Neural progenitor cell (in vitro differentiated cells): Measurements from ENCODE around the gene VWA7.

ENCODE experiments used
- CTCF ChIP-seq: fragments of 200-600 bp; sonication (generic); IDR thresholded peaks from 2 replicates; pipeline ENCODE4 v1.5.1; 2017; ENCODE audit warnings: antibody characterized with exemption, mild to moderate bottlenecking
- EZH2 ChIP-seq: fragments of 200-600 bp; sonication (generic); IDR thresholded peaks from 2 replicates; pipeline ENCODE4 v1.6.1; 2017; ENCODE audit warnings: antibody characterized with exemption, mild to moderate bottlenecking, moderate library complexity

GRCh38 chr6:31719001-31719400 lies 58.1 kb downstream of the VWA7 start:
- TF ChIP-seq CTCF (no peak), EZH2 (no peak)
